ENCODE data around the gene DSG1. TPM values are rescaled to one million over a fixed set of nuclear protein-coding genes. Genes with fewer than 3 reads are reported as not detected.

DSG1 gene
- polyA plus RNA-seq (not detected in 2 replicates), polyA minus RNA-seq (0.12 and 0.24 TPM in 2 replicates)

- Histone ChIP-seq H3K9me2 (ENCODE audit: insufficient read depth, low read length) (no peaks in the 10 kb centered on the region), H4K20me1 (ENCODE audit: insufficient read depth) (no peaks in the 10 kb centered on the region), H2AFZ (ENCODE audit: low read depth, low read length) (no peak within 1 kb of the TSS), H3K36me3 (ENCODE audit: insufficient read depth, low read length) (no peaks in the 10 kb centered on the region), H3F3A (ENCODE audit: insufficient read depth, low read length, poor library complexity, severe bottlenecking) (no peaks in the 10 kb centered on the region), H3K27me3 (ENCODE audit: insufficient read depth, low read depth, low read length) (no peaks in the 10 kb centered on the region), H3K27ac (ENCODE audit: low read length) (no peak within 1 kb of the TSS), H3K4me3 (ENCODE audit: low read length) (no peak within 1 kb of the TSS), H3K9me3 (ENCODE audit: low read length) (no peaks in the 10 kb centered on the region), H3K79me2 (replicated peaks; ENCODE audit: insufficient read depth, low read length) (no peaks in the 10 kb centered on the region), H3K4me2 (ENCODE audit: low read length) (no peak within 1 kb of the TSS), H3K9ac (ENCODE audit: low read length) (no peak within 1 kb of the TSS)
- TF ChIP-seq EZH2 (IDR thresholded peaks at IDR 0.05; ENCODE audit: borderline replicate concordance, insufficient read depth, low read length, poor library complexity, severe bottlenecking), result no peak
- TF ChIP-seq EP300 (conservative IDR thresholded peaks at IDR 0.05; ENCODE audit: poor library complexity, severe bottlenecking), result no peak
- TF ChIP-seq TAF1 (IDR thresholded peaks at IDR 0.05; ENCODE audit: low read depth), result no peak
- TF ChIP-seq SMC3 (conservative IDR thresholded peaks at IDR 0.05; ENCODE audit: poor library complexity), result no peak
- TF ChIP-seq CTCF (IDR thresholded peaks at IDR 0.05; ENCODE audit: poor library complexity, severe bottlenecking), result no peak
- no peak for TF ChIP-seq POLR2AphosphoS5 (IDR thresholded peaks at IDR 0.05)
- no peak for TF ChIP-seq REST (IDR thresholded peaks at IDR 0.05; ENCODE audit: borderline replicate concordance)
- no peak for TF ChIP-seq RAD21 (conservative IDR thresholded peaks at IDR 0.05)
Measured at GRCh38 chr18:31317860-31318259, at the start of gene DSG1. Gene DSG1 (plus strand): TSS chr18:31318160. CDS start chr18:31318301, 141 bp downstream.

- Histone ChIP-seq H3K79me2 (replicated peaks; ENCODE audit: insufficient read depth, low read length) (no peaks in the 10 kb centered on the region), H3K9ac (ENCODE audit: low read length) (no peak overlapping the region), H3K36me3 (ENCODE audit: insufficient read depth, low read length) (no peaks in the 10 kb centered on the region), H3F3A (ENCODE audit: insufficient read depth, low read length, poor library complexity, severe bottlenecking) (no peaks in the 10 kb centered on the region), H3K9me2 (ENCODE audit: insufficient read depth, low read length) (no peaks in the 10 kb centered on the region), H3K4me2 (ENCODE audit: low read length) (no peak overlapping the region), H3K27me3 (ENCODE audit: insufficient read depth, low read depth, low read length) (no peaks in the 10 kb centered on the region), H4K20me1 (ENCODE audit: insufficient read depth) (no peaks in the 10 kb centered on the region), H3K4me3 (ENCODE audit: low read length) (no peak overlapping the region), H2AFZ (ENCODE audit: low read depth, low read length) (no peak overlapping the region), H3K9me3 (ENCODE audit: low read length) (no peaks in the 10 kb centered on the region), H3K27ac (ENCODE audit: low read length) (no peak overlapping the region)
- no peak for TF ChIP-seq RAD21 (conservative IDR thresholded peaks at IDR 0.05)
- no peak for TF ChIP-seq SMC3 (conservative IDR thresholded peaks at IDR 0.05; ENCODE audit: poor library complexity)
- no peak for TF ChIP-seq TAF1 (IDR thresholded peaks at IDR 0.05; ENCODE audit: low read depth)
- no peak for TF ChIP-seq REST (IDR thresholded peaks at IDR 0.05; ENCODE audit: borderline replicate concordance)
- TF ChIP-seq EZH2 (IDR thresholded peaks at IDR 0.05; ENCODE audit: borderline replicate concordance, insufficient read depth, low read length, poor library complexity, severe bottlenecking), result no peak
- no peak for TF ChIP-seq CTCF (IDR thresholded peaks at IDR 0.05; ENCODE audit: poor library complexity, severe bottlenecking)
- no peak for TF ChIP-seq POLR2AphosphoS5 (IDR thresholded peaks at IDR 0.05)
- no peak for TF ChIP-seq MXI1 (conservative IDR thresholded peaks at IDR 0.05; ENCODE audit: poor library complexity, severe bottlenecking)
- TF ChIP-seq EP300 (conservative IDR thresholded peaks at IDR 0.05; ENCODE audit: poor library complexity, severe bottlenecking), result no peak
Measured at GRCh38 chr18:31268985-31269406, 49.0 kb upstream of the DSG1 start.
